Heart left ventricle (tissue), 16 donors: ENCODE results near the gene SLC39A10. TPM values are rescaled to one million over a fixed set of nuclear protein-coding genes. Genes with fewer than 3 reads are reported as not detected.

Source experiments
- ATAC-seq, 4 donors: fragments of 200-7000 bp; cut with Tn5 transposase; one replicate each; pipeline ENCODE4 v1.9.1; 2020 to 2022; ENCODE audit warnings: moderate library complexity in 4 of 4, mild to moderate bottlenecking in 3 of 4, moderate number of reproducible peaks in 1 of 4
- DNase-seq, 5 donors: peaks; one replicate each; pipeline ENCODE4 v3.0.0-alpha.2; 2020
- H3K27ac ChIP-seq, 12 donors: fragments of 200-600 bp; sonication (generic) in 4 of 12; one replicate each; pipeline versions ENCODE4 v1.5.0 to v1.8.0; 2016 to 2022; ENCODE audit warnings: mild to moderate bottlenecking in 2 of 12
- H3K27me3 ChIP-seq, 9 donors: fragments of 200-600 bp; sonication (generic) in 2 of 9; one replicate each; pipeline versions ENCODE4 v1.5.1 to v1.8.0; 2016 to 2022; ENCODE audit warnings: mild to moderate bottlenecking in 3 of 9
- H3K36me3 ChIP-seq, 9 donors: fragments of 200-600 bp; sonication (generic) in 2 of 9; one replicate each; pipeline versions ENCODE4 v1.5.0 to v1.8.0; 2018 to 2022; ENCODE audit warnings: mild to moderate bottlenecking in 2 of 9
- H3K4me1 ChIP-seq, 12 donors: fragments of 200-600 bp; sonication (generic) in 4 of 12; one replicate each; pipeline versions ENCODE4 v1.5.0 to v1.8.0; 2016 to 2022; ENCODE audit warnings: mild to moderate bottlenecking in 3 of 12
- H3K4me3 ChIP-seq, 12 donors: fragments of 200-600 bp; sonication (generic) in 4 of 12; one replicate each; pipeline versions ENCODE4 v1.5.0 to v1.8.0; 2017 to 2022; ENCODE audit warnings: mild to moderate bottlenecking in 9 of 12, moderate library complexity in 4 of 12
- H3K9me3 ChIP-seq, 12 donors: fragments of 200-600 bp; sonication (generic) in 4 of 12; one replicate each; pipeline versions ENCODE4 v1.5.0 to v1.8.0; 2016 to 2022; ENCODE audit warnings: mild to moderate bottlenecking in 1 of 12
- CTCF ChIP-seq, 12 donors: fragments of 200-600 bp; sonication (generic) in 4 of 12; IDR thresholded peaks; one replicate each; pipeline versions ENCODE4 v1.5.0 to v1.8.0; 2018 to 2022; ENCODE audit warnings: antibody characterized with exemption in 12 of 12, mild to moderate bottlenecking in 5 of 12
- POLR2A ChIP-seq, 2 donors: fragments of 450-650 bp; IDR thresholded peaks; one replicate each; pipeline ENCODE4 v1.6.1; 2017; ENCODE audit warnings: antibody characterized with exemption in 2 of 2, mild to moderate bottlenecking in 2 of 2, moderate library complexity in 2 of 2
- WGBS, 4 donors: extraction: QIAGEN DNeasy Blood & Tissue Kit in 2 of 4; methylation state at CpG; one replicate each; pipeline versions ENCODE4 v1.1.5 to v1.1.7; 2013 to 2018; 5-methylcytosine and 5-hydroxymethylcytosine counted together
- intact Hi-C, 10 donors: fragments of 100-400 bp; cut with DNase I; formaldehyde crosslinking; loops; one replicate each; pipeline versions ENCODE4 v1.11.1 to v1.14.2; 2022
- polyA plus RNA-seq, 2 donors: library from polyadenylated mRNA; stranded (reverse); fragments of 200-250 nt; gene quantifications; one replicate each; pipeline ENCODE4 v1.2.3, GENCODE V29; 2013
- total RNA-seq, 9 donors: library from RNA; depleted of rRNA in 2 of 9; stranded (reverse); fragments of >200 nt in 2 of 9; fragmentation: NEBNext Ultra II Directional in 3 of 9; extraction: Animal tissue kit (Norgen Biotek cat#: 25700) in 3 of 9; gene quantifications; one replicate each; pipeline versions ENCODE4 v1.1.0 to v1.2.4, GENCODE V29; 2016 to 2023
- donor health status: ischemic (EF 13 %, LVEDD 7.1; RV severe dilation, severe dysfunction).
- donor health status: healthy with polysubstance abuse.
- donor health status: DM: no; HTN: yes; CAD: no.
- donor health status: DM: no; HTN: no; CAD: no.
- donor health status: ischemic (EF 25% LVEDD 6.9; RV normal size, moderate dysfunction).
- donor health status: ischemic (EF 25% LVEDD 5.7; RV mildly dilated, moderate dysfunction).
- donor health status: healthy.
- donor health status: DM: yes; HTN: yes; CAD: no.
- donor health status: ischemic (EF 35%, LVEDD 5.7; RV mildly dilated, moderate dysfunction).
- donor health status: nonischemic (EF 11% LVEDD 7.7; RV severe dilation, severe dysfunction).
- donor health status: DM: yes; HTN: yes; CAD: no.
- donor health status: PGD.
- donor health status: ischemic (EF 29% LVEDD 5.4; RV normal size, mild dysfunction).
- donor health status: nonischemic (EF 23%, LVEDD 6.1; RV moderate dilation, normal function).

SLC39A10 gene
- total and polyA plus RNA-seq, 11 donors = 3.1 to 18.2 (median 9.2) TPM

- DNase-seq (no peak), ATAC-seq (no peak)
- H3K4me3 ChIP-seq = no peak overlapping the region
- no peaks in the 10 kb centered on the region for H3K9me3 ChIP-seq
- intact Hi-C loops = no loop called here
- no peak overlapping the region for H3K27ac ChIP-seq
- no peaks in the 10 kb centered on the region for H3K4me1 ChIP-seq
- TF ChIP-seq CTCF (IDR thresholded peaks at IDR 0.05) (no peak), POLR2A (IDR thresholded peaks at IDR 0.05) (no peak)
- H3K27me3 ChIP-seq = no peaks in the 10 kb centered on the region
- H3K36me3 ChIP-seq = peaks cover 0 to 62% (median 30%) of the 10 kb centered on the region in 9 donors
Observed at GRCh38 chr2:195733831-195734230, 76.8 kb downstream of the SLC39A10 start.

GRCh38 chr2:195734395-195734794, 77.4 kb downstream of the SLC39A10 start:
- ATAC-seq (no peak), DNase-seq (no peak)
- Histone ChIP-seq H3K9me3 (no peaks in the 10 kb centered on the region), H3K36me3 (peaks cover 0 to 56% (median 30%) of the 10 kb centered on the region in 9 donors), H3K27ac (no peak overlapping the region), H3K4me3 (no peak overlapping the region), H3K27me3 (no peaks in the 10 kb centered on the region), H3K4me1 (no peaks in the 10 kb centered on the region)
- intact Hi-C loops = no loop called here
- WGBS, 4 donors = 92 to 98% (median 96%) methylated on average over 6 of the region's 6 CpGs
- TF ChIP-seq POLR2A (IDR thresholded peaks at IDR 0.05) (no peak), CTCF (IDR thresholded peaks at IDR 0.05) (no peak)

GRCh38 chr2:195734931-195735330, 77.9 kb downstream of the SLC39A10 start:
- 87 to 91% (median 89%) methylated on average over 2 of the region's 2 CpGs for WGBS, 4 donors
- Histone ChIP-seq H3K36me3 (peaks cover 0 to 51% (median 30%) of the 10 kb centered on the region in 9 donors), H3K27ac (no peak overlapping the region), H3K9me3 (no peaks in the 10 kb centered on the region), H3K4me3 (no peak overlapping the region), H3K27me3 (no peaks in the 10 kb centered on the region), H3K4me1 (no peaks in the 10 kb centered on the region)
- no peak for ATAC-seq
- no peak for TF ChIP-seq CTCF (IDR thresholded peaks at IDR 0.05)
- no peak for TF ChIP-seq POLR2A (IDR thresholded peaks at IDR 0.05)
- DNase-seq = no peak
- intact Hi-C loops = no loop called here

GRCh38 chr2:195735347-195735746, 78.3 kb downstream of the SLC39A10 start:
- intact Hi-C loops = no loop called here
- Histone ChIP-seq H3K9me3 (no peaks in the 10 kb centered on the region), H3K27me3 (no peaks in the 10 kb centered on the region), H3K27ac (no peak overlapping the region), H3K36me3 (peaks cover 0 to 47% (median 28%) of the 10 kb centered on the region in 9 donors), H3K4me3 (no peak overlapping the region), H3K4me1 (no peaks in the 10 kb centered on the region)
- no peak for ATAC-seq
- WGBS, 4 donors = 98 to 100% (median 99%) methylated on average over 1 of the region's 1 CpG
- TF ChIP-seq CTCF (IDR thresholded peaks at IDR 0.05) (no peak), POLR2A (IDR thresholded peaks at IDR 0.05) (no peak)
- no peak for DNase-seq
